Erythroblast (primary cell): ENCODE results near the gene NFIA.
"Not testable (repeated sequence)": the region's sequence is repeated elsewhere in the genome, so short reads cannot be mapped to it uniquely, and the experiment has no call there.

Experiments used
- GATA1 ChIP-seq: IDR thresholded peaks from 2 replicates; pipeline ENCODE4 v1.6.1; 2011; ENCODE audit warnings: low read depth, mild to moderate bottlenecking, control low read depth, low read length, moderate library complexity
- POLR2A ChIP-seq: IDR thresholded peaks from 2 replicates; pipeline ENCODE4 v1.6.1; 2011; ENCODE audit warnings: mild to moderate bottlenecking, low read length

DNA sequence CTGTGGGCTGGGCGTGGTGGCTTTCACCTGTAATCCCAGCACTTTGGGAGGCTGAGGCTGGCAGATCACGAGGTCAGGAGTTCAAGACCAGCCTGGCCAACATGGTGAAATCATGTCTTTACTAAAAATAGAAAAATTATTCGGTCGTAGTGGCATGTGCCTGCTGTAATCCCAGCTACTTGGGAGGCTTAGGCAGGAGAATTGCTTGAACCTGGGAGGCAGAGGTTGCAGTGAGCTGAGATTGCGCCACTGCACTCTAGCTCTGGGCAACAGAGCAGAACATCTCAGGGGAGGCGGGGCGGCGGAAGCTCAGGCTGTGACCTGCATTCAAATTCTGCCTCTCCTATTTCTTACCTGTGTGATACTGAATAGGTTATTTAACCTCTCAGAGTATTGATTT is 196.1 kb downstream of the NFIA start:
- not testable (repeated sequence) for TF ChIP-seq POLR2A, GATA1
